Iris pigment epithelial cell (primary cell): ENCODE results near the gene TP53RK.

ENCODE experiments used
- DNase-seq: peaks from one replicate; pipeline ENCODE4 v3.0.0-alpha.2; 2011; ENCODE audit warnings: low read depth

The TP53RK gene

GRCh38 chr20:46689082-46689753 is at the start of gene TP53RK:
Gene TP53RK, minus strand, starts transcription at chr20:46689444. Its CDS starts 30 bp downstream, at chr20:46689414.
- peak; percentile 100 for DNase-seq

DNA sequence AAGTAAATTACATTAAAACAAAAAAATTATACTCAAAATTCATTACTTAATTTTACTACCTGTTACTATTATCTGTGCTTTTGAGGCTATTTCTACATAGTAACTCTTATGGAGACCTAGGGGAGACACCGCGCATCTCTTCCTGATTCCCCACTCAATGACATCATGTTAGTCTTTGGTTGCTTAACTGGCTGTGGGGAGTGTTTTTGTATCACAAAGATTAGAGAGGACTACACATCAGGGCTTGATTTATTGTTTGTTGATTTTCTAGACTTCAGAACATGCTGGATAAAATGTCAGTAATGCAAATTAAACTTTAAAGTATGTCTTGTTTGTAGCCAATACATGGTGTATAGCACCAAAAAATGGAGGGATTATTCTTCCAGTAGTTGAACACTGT is 46.2 kb upstream of the TP53RK start:
- DNase-seq = peak; percentile 9

DNA sequence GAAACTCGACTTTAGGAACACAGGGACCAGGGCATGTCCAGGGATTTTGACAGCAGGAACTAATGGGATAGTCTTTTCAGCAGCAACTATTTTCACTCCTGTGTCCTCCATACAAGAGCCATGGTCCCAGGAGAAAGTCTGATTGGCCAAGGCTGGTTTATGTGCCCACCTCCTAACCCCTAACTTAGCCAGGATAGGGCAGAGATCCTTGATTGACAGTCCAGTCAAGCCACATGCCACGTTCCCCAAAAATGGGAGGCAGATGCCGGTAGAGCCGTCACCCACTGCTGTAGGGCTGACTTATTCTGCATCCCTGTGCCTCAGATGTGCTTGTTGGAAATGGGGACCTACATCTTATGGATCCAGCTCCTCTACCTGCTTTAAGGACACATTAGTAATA is 42.5 kb upstream of the TP53RK start:
- no peak for DNase-seq

DNA sequence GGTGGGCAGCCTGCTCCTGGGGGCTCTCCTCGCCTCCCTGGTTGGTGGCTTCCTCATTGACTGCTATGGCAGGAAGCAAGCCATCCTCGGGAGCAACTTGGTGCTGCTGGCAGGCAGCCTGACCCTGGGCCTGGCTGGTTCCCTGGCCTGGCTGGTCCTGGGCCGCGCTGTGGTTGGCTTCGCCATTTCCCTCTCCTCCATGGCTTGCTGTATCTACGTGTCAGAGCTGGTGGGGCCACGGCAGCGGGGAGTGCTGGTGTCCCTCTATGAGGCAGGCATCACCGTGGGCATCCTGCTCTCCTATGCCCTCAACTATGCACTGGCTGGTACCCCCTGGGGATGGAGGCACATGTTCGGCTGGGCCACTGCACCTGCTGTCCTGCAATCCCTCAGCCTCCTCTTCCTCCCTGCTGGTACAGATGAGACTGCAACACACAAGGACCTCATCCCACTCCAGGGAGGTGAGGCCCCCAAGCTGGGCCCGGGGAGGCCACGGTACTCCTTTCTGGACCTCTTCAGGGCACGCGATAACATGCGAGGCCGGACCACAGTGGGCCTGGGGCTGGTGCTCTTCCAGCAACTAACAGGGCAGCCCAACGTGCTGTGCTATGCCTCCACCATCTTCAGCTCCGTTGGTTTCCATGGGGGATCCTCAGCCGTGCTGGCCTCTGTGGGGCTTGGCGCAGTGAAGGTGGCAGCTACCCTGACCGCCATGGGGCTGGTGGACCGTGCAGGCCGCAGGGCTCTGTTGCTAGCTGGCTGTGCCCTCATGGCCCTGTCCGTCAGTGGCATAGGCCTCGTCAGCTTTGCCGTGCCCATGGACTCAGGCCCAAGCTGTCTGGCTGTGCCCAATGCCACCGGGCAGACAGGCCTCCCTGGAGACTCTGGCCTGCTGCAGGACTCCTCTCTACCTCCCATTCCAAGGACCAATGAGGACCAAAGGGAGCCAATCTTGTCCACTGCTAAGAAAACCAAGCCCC is 36.2 kb upstream of the TP53RK start:
- DNase-seq = no peak

DNA sequence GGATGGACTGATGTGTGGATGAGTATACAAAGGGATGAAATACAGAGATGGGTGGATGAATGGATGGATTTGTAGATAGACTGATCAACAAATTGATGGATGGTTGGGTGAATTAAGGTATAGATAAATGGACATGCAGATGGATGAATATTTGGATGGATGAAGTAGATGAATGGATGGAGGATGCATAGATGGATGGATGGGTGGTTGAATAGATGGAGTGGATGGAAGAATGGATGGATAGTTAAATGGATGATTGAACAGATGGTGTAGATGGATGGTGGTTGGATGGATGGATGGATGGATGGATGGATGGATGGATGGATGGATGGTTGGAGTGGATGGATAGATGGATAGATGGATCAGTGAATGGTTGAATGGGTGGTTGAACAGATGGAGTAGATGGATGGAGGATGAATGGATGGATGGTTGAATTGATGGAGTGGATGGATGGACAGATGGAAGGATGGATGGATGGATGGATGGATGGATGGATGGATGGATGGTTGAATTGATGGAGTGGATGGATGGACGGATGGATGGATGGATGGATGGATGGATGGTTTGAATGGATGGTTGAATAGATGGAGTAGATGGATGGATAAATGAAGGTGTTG is 35.2 kb upstream of the TP53RK start:
- DNase-seq = no peak

GRCh38 chr20:46723039-46723438 is 33.8 kb upstream of the TP53RK start:
- no peak for DNase-seq

- DNase-seq = no peak
Observed at GRCh38 chr20:46722450-46722849, 33.2 kb upstream of the TP53RK start.

GRCh38 chr20:46721476-46721875 is 32.2 kb upstream of the TP53RK start:
- no peak for DNase-seq

DNA sequence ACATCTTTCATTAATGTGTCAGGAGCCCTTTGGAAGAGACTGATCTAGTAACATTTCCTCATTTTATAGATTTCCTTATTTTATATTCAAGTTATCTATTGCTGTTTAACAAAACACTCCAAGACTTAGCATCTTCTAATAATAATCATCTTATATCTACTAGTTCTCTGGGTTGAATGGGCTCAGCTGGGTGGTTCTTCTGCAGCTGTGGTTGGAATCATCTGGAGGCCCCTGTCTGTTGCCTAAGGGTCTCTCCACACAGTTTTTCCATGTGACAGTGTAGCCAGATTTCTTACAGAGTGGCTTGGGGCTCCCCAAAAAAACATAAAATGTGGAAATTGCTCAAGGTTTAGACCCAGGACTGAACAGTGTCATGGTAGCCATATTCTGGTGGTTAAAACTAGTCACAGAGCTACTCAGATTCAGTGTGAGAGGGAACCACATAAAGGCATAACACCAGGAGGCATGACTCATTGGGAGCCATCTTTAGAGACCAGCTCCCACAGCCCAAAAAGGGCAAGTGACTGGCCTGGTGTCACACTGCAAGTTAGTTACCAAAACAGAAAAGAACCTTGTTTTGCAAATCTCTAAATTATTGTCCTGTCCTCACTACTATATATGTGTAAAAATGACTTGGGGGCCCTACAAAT is 31.7 kb upstream of the TP53RK start:
- no peak for DNase-seq

GRCh38 chr20:46720019-46720418 is 30.8 kb upstream of the TP53RK start:
- DNase-seq = no peak

DNA sequence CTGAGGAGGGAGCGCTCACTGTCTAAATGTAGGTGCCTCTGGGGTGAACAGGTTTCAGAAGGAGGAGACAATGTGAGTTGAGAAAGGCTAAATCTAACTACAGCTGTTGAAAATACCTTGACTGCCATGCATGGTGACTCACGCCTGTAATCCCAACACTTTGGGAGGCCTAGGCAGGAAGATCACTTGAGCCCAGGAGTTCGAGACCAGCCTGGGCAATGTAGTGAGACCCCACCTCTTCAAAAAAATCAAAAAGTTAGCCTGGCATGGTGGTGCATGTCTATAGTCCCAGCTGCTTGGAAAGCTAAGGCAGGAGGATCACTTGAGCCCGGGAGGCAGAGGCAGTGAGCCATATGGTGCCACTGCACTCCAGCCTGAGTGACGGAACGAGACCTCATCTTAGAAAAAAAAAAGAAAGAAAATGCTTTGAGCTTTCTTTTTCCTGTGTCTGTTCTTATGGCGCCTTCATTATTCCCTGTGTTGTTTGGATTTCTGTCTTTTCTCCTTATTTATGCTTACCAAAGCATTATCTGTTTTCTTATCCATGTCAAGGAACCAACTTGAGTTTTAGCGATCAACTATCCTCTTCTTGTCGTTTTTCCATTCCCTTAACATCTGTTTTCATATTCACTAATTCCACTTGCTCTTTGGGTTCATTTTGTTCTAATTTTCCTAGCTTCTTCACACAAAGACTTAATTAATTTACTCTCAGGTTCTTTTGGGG is 28.7 kb upstream of the TP53RK start:
- no peak for DNase-seq

DNA sequence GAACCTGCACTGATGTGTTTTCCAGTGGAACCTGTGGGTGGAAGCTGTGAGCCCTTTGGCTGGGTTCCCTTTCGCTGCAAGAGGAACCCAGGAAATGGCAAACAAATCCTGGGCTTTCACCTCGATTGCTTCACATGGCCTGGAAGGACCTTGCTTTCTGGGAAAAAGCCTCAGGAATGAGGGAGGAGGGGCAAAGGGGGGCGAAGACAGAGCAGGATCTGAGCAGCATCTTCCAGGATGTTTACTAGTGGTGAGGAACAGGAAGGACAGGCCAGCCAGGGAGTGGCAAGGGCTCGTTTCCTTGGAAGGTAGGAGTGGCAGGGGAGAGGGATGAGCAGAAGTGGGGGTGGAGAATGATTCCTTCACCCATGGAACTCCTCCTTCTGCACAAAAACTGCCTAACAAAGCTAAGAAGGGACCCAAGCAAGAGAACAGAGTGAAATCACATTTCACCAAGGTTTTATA is 26.1 kb upstream of the TP53RK start:
- DNase-seq = peak; percentile 46

DNA sequence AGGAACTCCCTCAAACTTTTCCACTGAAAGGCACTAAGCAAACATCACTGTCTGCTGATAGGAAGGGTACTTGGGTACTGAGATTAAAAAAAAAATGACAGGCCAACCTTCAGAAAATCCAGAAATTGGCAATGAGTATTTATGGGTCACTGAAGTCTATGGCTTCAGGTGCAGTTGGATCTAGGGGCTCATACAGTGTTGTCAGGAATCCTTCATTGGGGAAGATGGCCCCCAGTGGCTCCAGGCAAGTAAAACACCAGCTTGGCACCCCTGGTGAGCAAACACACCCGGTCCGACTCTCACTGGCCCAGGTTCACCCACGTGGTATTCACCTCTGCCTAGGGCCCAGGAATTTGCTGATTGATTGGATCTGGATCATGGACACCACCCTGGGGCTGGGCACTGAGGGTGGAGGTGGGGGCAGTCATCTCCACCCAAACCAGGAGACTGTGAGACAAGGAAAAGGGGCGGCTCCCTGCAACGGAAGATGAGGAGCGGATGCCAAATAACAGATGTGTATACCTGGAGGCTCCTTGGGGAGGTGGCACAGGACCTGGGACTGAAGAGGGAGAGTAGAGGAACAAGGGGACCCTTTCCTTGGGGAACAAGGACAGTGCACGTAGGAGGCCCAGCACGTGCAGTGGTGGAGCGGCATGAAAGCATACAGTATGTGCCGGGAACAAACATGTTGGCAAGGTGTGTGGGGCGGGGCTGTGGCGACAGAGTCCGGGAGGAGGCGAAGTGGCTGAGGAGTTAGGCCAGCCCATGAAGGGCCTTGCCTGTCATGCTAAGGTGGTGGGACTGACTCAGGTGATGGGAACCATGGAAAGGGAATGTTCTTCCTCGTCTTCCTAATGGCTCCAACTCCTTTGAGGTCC is 25.0 kb upstream of the TP53RK start:
- DNase-seq = no peak

DNA sequence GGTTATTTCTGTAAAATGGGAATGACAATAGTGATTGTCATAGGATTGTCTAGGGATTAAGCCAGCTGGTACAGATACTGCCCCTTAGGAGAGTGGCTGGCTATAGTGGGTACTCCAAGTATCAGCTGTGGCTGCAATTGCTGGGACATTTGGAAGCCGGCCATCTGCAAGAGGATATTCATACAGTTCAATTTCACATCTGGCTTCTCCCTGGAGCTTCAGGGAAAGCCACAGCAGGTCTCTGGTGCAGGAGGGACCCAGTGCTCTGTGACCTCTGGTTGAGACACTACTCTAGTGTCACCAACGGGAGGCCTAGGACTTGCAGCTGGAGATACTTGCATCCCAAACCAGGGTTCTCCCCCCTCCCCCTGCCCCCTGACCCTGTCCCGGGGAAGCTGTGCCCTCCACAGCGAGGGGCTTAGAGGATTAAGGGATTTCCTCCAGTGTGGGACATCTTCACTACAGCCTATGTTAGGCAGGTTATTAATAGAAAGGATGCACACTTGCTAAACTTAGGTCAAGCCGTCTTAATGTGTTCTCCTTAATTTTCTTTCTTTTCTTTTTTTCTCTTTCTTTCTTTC is 22.9 kb upstream of the TP53RK start:
- DNase-seq = no peak

DNA sequence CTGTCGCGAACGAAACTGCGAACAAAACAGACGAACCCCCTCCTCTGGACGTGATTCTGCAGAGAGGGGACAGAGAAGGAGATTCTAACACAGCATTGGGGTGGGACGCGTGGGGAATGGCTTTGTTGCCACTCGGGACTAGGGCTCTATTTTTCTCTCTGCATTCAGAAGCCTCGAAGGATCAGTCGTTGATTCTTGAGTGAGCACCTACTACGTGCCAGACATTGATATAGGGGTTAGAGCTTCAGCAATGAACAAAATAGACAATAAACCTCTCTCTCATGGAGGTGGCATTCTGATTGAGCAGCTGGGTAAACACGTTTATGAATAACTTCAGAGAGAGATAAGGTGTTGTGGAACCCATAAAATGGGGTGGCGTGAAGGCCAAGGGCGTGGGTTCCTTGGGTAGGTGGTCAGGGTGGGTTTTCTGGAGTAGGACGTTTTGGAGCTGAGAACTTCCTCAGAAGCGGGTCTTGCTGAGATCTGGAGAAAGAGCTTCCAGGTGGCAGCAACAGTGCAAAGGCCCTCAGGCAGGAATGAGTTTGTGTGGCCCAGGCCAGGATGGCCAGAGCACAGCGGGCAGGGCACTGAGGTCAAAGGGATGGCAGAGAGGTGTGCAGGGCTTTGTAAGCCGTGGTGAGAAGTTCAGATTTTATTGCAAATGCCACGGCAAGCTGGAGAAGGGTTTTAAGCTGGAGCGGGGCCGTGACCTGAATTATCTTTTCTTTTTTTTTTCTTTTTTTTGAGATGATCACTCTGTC is 21.1 kb upstream of the TP53RK start:
- no peak for DNase-seq

DNA sequence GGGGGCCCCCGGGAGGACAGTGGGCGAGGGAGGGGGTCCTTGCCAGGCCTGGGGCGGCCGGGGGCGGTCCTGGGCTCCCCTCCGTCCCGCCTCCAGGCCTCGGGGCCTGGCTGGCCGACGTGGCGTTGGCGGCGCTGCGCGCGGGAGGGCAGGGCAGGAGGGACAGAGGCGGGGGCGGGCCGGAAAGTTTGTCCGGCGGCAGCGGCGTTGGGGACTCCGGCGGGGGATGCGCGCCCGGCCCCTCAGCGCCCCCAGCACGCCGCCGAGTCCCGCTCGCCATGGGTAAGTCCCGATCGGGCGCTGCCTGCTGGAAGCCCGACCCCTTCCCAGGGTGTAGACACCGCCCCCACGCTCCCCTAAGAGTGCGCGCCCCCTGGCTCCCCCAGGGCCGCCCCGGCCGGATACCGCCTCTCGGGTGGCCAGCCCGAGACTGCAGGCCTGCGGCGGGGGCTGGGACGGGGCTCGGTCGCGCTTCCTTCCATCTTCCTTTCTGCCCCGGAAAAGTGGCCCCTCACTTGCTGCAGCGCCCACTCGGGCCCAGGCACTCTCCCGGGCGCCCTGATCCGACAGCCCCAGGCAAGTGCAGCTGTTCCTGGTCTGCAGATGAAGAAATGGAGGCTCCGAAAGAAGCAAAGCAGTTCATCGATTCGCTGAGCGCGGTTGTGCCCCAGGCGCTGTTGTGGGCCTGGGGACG is 20.4 kb upstream of the TP53RK start, which contains the start of gene SLC2A10:
TSS of gene SLC2A10 (plus strand) at position 191 of the 694 bp plus-strand sequence. CDS start at position 279, 88 bp downstream.
- DNase-seq = peak; percentile 58

DNA sequence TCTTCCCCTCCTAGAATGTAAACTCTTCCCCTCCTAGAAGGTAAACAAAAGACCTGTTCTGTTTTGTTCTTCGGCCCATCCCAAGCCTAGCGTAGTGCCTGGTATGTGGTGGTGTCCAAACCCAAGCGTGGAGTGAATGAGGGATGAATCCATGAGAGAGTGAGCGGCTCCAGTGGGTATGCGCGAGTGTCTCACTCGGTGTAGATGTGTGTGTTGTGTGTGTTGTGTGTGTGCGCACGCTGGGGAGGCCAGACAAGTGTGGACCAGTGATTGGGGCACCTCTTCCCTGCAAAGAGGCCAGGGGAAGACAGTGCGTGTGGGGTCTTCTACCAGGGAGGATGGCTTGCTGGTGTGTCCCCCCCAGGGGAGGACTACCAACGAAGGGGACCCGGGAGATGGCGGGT is 19.8 kb upstream of the TP53RK start:
- no peak for DNase-seq

GRCh38 chr20:46708172-46708860 is 19.1 kb upstream of the TP53RK start:
- DNase-seq = no peak
